ENCODE results near the gene WRAP53. TPM values are rescaled to one million over a fixed set of nuclear protein-coding genes. Genes with fewer than 3 reads are reported as not detected.

Gene WRAP53
- total and polyA plus RNA-seq, 10 of the 15 experiments (the other 5 are each of a cell fraction or from before 2014, with no cell fraction given), result 1.9 to 42.0 (median 21.9) TPM

GRCh38 chr17:7685533-7686221 is 2.6 kb upstream of the WRAP53 start (continued):
- TF ChIP-seq, protein P1, sequence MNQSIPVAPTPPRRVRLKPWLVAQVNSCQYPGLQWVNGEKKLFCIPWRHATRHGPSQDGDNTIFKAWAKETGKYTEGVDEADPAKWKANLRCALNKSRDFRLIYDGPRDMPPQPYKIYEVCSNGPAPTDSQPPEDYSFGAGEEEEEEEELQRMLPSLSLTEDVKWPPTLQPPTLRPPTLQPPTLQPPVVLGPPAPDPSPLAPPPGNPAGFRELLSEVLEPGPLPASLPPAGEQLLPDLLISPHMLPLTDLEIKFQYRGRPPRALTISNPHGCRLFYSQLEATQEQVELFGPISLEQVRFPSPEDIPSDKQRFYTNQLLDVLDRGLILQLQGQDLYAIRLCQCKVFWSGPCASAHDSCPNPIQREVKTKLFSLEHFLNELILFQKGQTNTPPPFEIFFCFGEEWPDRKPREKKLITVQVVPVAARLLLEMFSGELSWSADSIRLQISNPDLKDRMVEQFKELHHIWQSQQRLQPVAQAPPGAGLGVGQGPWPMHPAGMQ (IDR thresholded peaks at IDR 0.05; ENCODE audit: borderline replicate concordance), result no peak
- no peak for TF ChIP-seq RBBP5 (conservative IDR thresholded peaks at IDR 0.05)
- TF ChIP-seq YY1 (IDR thresholded peaks at IDR 0.05; ENCODE audit: low read depth, low read length), result 0 out of 2 replicates have a peak, but pooled peaks have one; percentile 20
- TF ChIP-seq, protein P2, sequence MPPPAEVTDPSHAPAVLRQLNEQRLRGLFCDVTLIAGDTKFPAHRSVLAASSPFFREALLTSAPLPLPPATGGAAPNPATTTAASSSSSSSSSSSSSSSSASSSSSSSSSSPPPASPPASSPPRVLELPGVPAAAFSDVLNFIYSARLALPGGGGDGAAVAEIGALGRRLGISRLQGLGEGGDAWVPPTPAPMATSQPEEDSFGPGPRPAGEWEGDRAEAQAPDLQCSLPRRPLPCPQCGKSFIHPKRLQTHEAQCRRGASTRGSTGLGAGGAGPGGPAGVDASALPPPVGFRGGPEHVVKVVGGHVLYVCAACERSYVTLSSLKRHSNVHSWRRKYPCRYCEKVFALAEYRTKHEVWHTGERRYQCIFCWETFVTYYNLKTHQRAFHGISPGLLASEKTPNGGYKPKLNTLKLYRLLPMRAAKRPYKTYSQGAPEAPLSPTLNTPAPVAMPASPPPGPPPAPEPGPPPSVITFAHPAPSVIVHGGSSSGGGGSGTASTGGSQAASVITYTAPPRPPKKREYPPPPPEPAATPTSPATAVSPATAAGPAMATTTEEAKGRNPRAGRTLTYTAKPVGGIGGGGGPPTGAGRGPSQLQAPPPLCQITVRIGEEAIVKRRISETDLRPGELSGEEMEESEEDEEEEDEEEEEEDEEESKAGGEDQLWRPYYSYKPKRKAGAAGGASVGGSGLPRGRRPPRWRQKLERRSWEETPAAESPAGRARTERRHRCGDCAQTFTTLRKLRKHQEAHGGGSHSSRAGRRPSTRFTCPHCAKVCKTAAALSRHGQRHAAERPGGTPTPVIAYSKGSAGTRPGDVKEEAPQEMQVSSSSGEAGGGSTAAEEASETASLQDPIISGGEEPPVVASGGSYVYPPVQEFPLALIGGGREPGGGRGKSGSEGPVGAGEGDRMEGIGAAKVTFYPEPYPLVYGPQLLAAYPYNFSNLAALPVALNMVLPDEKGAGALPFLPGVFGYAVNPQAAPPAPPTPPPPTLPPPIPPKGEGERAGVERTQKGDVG (CRISPR knock-in tag; IDR thresholded peaks at IDR 0.05), result no peak
- TF ChIP-seq POLR2AphosphoS2 (IDR thresholded peaks at IDR 0.05; ENCODE audit: low read depth, low read length), result no peak
- TF ChIP-seq KAT2A (conservative IDR thresholded peaks at IDR 0.05; ENCODE audit: control insufficient read depth, low read depth, low read length), result no peak
- no peak for TF ChIP-seq RCOR1 (conservative IDR thresholded peaks at IDR 0.05; ENCODE audit: low read depth, low read length)
- TF ChIP-seq DPF2 (IDR thresholded peaks at IDR 0.05), result no peak; the same call in 1 of the 2 replicates
- TF ChIP-seq NR2C2 (IDR thresholded peaks at IDR 0.05; ENCODE audit: borderline replicate concordance, control insufficient read depth, insufficient read length, low read depth), result no peak
- TF ChIP-seq, protein P3, sequence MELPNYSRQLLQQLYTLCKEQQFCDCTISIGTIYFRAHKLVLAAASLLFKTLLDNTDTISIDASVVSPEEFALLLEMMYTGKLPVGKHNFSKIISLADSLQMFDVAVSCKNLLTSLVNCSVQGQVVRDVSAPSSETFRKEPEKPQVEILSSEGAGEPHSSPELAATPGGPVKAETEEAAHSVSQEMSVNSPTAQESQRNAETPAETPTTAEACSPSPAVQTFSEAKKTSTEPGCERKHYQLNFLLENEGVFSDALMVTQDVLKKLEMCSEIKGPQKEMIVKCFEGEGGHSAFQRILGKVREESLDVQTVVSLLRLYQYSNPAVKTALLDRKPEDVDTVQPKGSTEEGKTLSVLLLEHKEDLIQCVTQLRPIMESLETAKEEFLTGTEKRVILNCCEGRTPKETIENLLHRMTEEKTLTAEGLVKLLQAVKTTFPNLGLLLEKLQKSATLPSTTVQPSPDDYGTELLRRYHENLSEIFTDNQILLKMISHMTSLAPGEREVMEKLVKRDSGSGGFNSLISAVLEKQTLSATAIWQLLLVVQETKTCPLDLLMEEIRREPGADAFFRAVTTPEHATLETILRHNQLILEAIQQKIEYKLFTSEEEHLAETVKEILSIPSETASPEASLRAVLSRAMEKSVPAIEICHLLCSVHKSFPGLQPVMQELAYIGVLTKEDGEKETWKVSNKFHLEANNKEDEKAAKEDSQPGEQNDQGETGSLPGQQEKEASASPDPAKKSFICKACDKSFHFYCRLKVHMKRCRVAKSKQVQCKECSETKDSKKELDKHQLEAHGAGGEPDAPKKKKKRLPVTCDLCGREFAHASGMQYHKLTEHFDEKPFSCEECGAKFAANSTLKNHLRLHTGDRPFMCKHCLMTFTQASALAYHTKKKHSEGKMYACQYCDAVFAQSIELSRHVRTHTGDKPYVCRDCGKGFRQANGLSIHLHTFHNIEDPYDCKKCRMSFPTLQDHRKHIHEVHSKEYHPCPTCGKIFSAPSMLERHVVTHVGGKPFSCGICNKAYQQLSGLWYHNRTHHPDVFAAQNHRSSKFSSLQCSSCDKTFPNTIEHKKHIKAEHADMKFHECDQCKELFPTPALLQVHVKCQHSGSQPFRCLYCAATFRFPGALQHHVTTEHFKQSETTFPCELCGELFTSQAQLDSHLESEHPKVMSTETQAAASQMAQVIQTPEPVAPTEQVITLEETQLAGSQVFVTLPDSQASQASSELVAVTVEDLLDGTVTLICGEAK (IDR thresholded peaks at IDR 0.05; ENCODE audit: borderline replicate concordance), result peak; percentile 82
- no peak for TF ChIP-seq RAD51 (IDR thresholded peaks at IDR 0.05)
- no peak for TF ChIP-seq SREBF2 (IDR thresholded peaks at IDR 0.05; ENCODE audit: low read length)
- TF ChIP-seq EED (IDR thresholded peaks at IDR 0.05; ENCODE audit: low read depth), result peak; percentile 57; the same call in 1 of the 2 replicates
- no peak for TF ChIP-seq ZNF24 (IDR thresholded peaks at IDR 0.05)
- TF ChIP-seq MYB (IDR thresholded peaks at IDR 0.05; ENCODE audit: borderline replicate concordance, low read depth, low read length), result no peak
- TF ChIP-seq CHD1 (IDR thresholded peaks at IDR 0.05; ENCODE audit: low read depth, low read length), result no peak
- no peak for TF ChIP-seq MAX (IDR thresholded peaks at IDR 0.05; ENCODE audit: low read depth, low read length)
- TF ChIP-seq PRDM15 (CRISPR knock-in tag; IDR thresholded peaks at IDR 0.05), result no peak
